Choroid plexus epithelial cell (primary cell): ENCODE results near the gene SPATA21.

Experiments used
- DNase-seq: peaks from one replicate; pipeline ENCODE4 v3.0.0-alpha.2; 2010; ENCODE audit warnings: low read depth
- H3K4me3 ChIP-seq: 2 replicates; pipeline ENCODE4 v1.5.1; 2011; ENCODE audit warnings: low read depth, mild to moderate bottlenecking, control low read depth, low read length, moderate library complexity
- CTCF ChIP-seq: conservative IDR thresholded peaks from 2 replicates; pipeline ENCODE4 v1.5.1; 2011; ENCODE audit warnings: low read depth, mild to moderate bottlenecking, control low read depth, inconsistent platforms, low read length, moderate library complexity

SPATA21 gene

GRCh38 chr1:16430606-16431005 lies 6.6 kb downstream of the SPATA21 start:
- TF ChIP-seq CTCF = no peak
- peak; percentile 10 for DNase-seq
- no peak overlapping the region for H3K4me3 ChIP-seq

DNA sequence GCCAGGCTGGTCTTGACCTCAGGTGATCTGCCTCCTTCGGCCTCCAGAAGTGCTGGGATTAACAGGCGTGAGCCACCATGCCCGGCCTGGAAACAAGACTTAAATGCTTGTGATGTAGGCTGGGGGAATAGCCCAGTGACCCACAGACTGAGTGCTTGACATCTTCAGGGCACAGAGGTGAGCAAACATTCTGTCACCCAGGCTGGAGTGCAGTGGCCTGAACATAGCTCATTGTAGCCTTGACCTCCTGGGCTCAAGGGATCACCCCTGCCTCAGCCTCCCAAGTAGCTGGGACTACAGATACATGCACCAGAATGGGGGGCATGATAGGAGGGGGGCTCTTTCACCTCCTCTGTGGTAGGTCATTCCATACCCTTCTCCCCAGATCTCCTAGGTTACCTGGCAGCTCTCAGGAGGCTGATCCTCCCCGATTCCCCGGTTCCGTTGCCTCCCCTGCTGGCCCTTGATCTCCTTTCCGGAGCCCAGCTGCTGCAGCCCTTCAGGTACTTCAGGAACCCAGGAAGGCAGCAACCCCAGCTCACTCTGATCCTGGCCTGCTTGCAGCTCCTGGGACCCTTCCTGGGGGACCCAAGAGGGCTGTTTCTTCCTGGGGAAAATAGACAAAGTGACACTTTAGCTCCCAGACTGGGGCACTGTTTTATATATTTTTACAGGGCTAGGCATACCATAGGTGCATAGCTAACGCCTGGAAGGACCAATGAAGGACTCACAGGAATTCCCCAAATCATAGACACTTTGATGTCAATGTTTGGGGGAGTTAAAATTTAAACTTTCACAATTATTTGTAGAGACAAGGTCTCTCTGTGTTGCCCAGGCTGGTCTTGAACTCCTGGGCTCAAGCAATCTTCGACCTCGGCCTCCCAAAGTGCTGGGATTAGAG lies 11.8 kb downstream of the SPATA21 start:
- no peak for DNase-seq
- H3K4me3 ChIP-seq = no peak overlapping the region
- TF ChIP-seq CTCF = no peak

GRCh38 chr1:16422041-16422440 lies 15.2 kb downstream of the SPATA21 start:
- no peak for DNase-seq
- no peak overlapping the region for H3K4me3 ChIP-seq
- TF ChIP-seq CTCF = no peak

- DNase-seq = no peak
- no peak overlapping the region for H3K4me3 ChIP-seq
- no peak for TF ChIP-seq CTCF
These were observed 16.0 kb downstream of the SPATA21 start for GRCh38 chr1:16421201-16421600.

DNA sequence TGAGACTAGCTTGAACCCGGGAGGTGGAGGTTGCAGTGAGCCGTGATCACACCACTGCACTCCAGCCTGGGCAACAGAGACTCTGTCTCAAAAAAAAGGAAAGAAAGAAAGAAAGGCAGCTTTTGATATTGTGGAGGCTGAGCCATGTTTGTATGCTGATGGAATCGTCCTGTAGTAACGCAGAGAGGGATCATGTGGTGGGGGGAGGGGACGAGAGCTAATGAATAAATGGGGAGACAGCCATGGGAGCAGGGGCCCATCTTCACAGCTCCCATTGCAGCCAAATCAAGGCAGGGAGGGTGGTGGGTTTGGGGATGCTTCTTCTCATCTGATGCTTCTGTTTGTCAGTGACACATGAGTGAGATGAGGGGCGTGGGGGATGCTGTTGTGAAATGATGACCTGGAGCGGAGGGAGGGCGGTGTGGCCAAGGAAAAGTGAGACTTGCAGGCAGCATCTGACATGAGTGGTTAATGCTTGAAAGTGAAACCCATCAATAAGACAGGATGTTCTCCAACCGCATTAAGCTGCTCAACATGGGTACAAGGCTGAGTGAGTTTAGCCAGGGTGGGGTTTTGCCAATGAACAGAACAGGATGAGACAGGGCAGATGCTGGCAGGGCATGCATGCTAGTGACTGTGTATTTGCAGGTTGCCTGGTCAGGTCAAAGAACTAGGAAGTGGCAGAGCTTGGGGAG lies 16.7 kb downstream of the SPATA21 start:
- no peak overlapping the region for H3K4me3 ChIP-seq
- no peak for DNase-seq
- TF ChIP-seq CTCF = no peak

GRCh38 chr1:16418823-16419425 lies 18.3 kb downstream of the SPATA21 start:
- TF ChIP-seq CTCF = no peak
- no peak overlapping the region for H3K4me3 ChIP-seq
- peak; percentile 37 for DNase-seq
